Spinal cord (tissue), 10 donors: ENCODE data around the gene ZNF48. TPM values are rescaled to one million over a fixed set of nuclear protein-coding genes. Genes with fewer than 3 reads are reported as not detected.

ENCODE experiments used
- DNase-seq, 6 donors: peaks; one replicate each; pipeline versions ENCODE4 v3.0.0 to v3.0.0-alpha.2; 2013 to 2015; ENCODE audit warnings: low spot score in 6 of 6, low read depth in 4 of 6
- H3K27ac ChIP-seq: one replicate; pipeline ENCODE4 v1.5.1; 2013; ENCODE audit warnings: low read depth, low read length, control low read depth
- H3K27me3 ChIP-seq: one replicate; pipeline ENCODE4 v1.6.1; 2013; ENCODE audit warnings: low read length; ENCODE audit not compliant: control insufficient read depth, insufficient read depth
- H3K36me3 ChIP-seq: one replicate; pipeline ENCODE4 v1.6.1; 2013; ENCODE audit warnings: low read length; ENCODE audit not compliant: control insufficient read depth, insufficient read depth
- H3K4me1 ChIP-seq: one replicate; pipeline ENCODE4 v1.6.1; 2013; ENCODE audit warnings: low read length; ENCODE audit not compliant: control insufficient read depth, insufficient read depth
- H3K4me3 ChIP-seq: one replicate; pipeline ENCODE4 v1.5.1; 2013; ENCODE audit warnings: low read depth, low read length, control low read depth
- H3K9me3 ChIP-seq: one replicate; pipeline ENCODE4 v1.6.1; 2013; ENCODE audit warnings: low read length; ENCODE audit not compliant: control insufficient read depth, insufficient read depth
- WGBS: methylation state at CpG from one replicate; pipeline ENCODE4 v1.1.5; 2013; ENCODE audit warnings: missing lambda C conversion rate; ENCODE audit not compliant: insufficient coverage; 5-methylcytosine and 5-hydroxymethylcytosine counted together
- polyA plus RNA-seq, 2 donors: library from polyadenylated mRNA; unstranded; fragments of 120-200 nt; gene quantifications; one replicate each; pipeline ENCODE4 v1.2.1, GENCODE V29; 2013; ENCODE audit not compliant: insufficient read length in 2 of 2
- total RNA-seq, 2 donors: library from RNA; depleted of rRNA in 1 of 2; stranded (reverse); fragments of 120-200 nt in 1 of 2; fragments of >200 nt in 1 of 2; gene quantifications; one replicate each; pipeline versions ENCODE4 v1.2.3 to v1.2.4, GENCODE V29; 2013 to 2014
- donor health status: healthy.

Gene ZNF48
- total and polyA plus RNA-seq, 4 donors = 9.5 to 19.2 (median 15.3) TPM

GRCh38 chr16:30434852-30435251 lies 39.6 kb downstream of the ZNF48 start:
- WGBS = 64% methylated on average over 4 of the region's 4 CpGs
- Histone ChIP-seq H3K27ac (no peak overlapping the region), H3K36me3 (no peaks in the 10 kb centered on the region), H3K9me3 (no peaks in the 10 kb centered on the region), H3K4me1 (peaks cover 7% of the 10 kb centered on the region), H3K27me3 (no peaks in the 10 kb centered on the region), H3K4me3 (no peak overlapping the region)
- no peak for DNase-seq

- no peak overlapping the region for H3K4me3 ChIP-seq
- no peak overlapping the region for H3K27ac ChIP-seq
- no peaks in the 10 kb centered on the region for H3K27me3 ChIP-seq
- WGBS = 78% methylated on average over 3 of the region's 3 CpGs
- no peaks in the 10 kb centered on the region for H3K9me3 ChIP-seq
- DNase-seq = no peak
- H3K4me1 ChIP-seq = no peaks in the 10 kb centered on the region
- peaks cover 3% of the 10 kb centered on the region for H3K36me3 ChIP-seq
Measured at GRCh38 chr16:30437511-30438046, 42.4 kb downstream of the ZNF48 start.

GRCh38 chr16:30438835-30439234 lies 43.6 kb downstream of the ZNF48 start:
- no peak for DNase-seq
- Histone ChIP-seq H3K27ac (no peak overlapping the region), H3K9me3 (peaks cover 2% of the 10 kb centered on the region), H3K27me3 (no peaks in the 10 kb centered on the region), H3K4me1 (no peaks in the 10 kb centered on the region), H3K4me3 (no peak overlapping the region), H3K36me3 (peaks cover 8% of the 10 kb centered on the region)
- WGBS = 93% methylated on average over 4 of the region's 5 CpGs

- Histone ChIP-seq H3K36me3 (peaks cover 12% of the 10 kb centered on the region), H3K4me3 (no peak overlapping the region), H3K27me3 (no peaks in the 10 kb centered on the region), H3K4me1 (peaks cover 9% of the 10 kb centered on the region), H3K27ac (no peak overlapping the region), H3K9me3 (peaks cover 2% of the 10 kb centered on the region)
- WGBS = 83% methylated on average over 1 of the region's 6 CpGs
- no peak for DNase-seq
Measured at GRCh38 chr16:30439720-30440348, 44.6 kb downstream of the ZNF48 start.

GRCh38 chr16:30443631-30444030 lies 48.4 kb downstream of the ZNF48 start:
- Histone ChIP-seq H3K27ac (no peak overlapping the region), H3K4me1 (peaks cover 20% of the 10 kb centered on the region), H3K36me3 (peaks cover 12% of the 10 kb centered on the region), H3K27me3 (no peaks in the 10 kb centered on the region), H3K9me3 (peaks cover 2% of the 10 kb centered on the region), H3K4me3 (no peak overlapping the region)
- DNase-seq = no peak
- 60% methylated on average over 1 of the region's 2 CpGs for WGBS

GRCh38 chr16:30444231-30445148 lies 49.3 kb downstream of the ZNF48 start:
- 92% methylated on average over 29 of the region's 29 CpGs for WGBS
- H3K27ac ChIP-seq = peak overlapping the region; percentile 91
- no peak for DNase-seq

GRCh38 chr16:30445149-30445407 lies 49.9 kb downstream of the ZNF48 start:
- Histone ChIP-seq H3K27me3 (no peaks in the 10 kb centered on the region), H3K27ac (peak overlapping the region; percentile 91), H3K4me3 (peak overlapping the region; percentile 77), H3K4me1 (peaks cover 20% of the 10 kb centered on the region), H3K36me3 (peaks cover 12% of the 10 kb centered on the region), H3K9me3 (peaks cover 2% of the 10 kb centered on the region)
- WGBS = 41% methylated on average over 11 of the region's 11 CpGs
- no peak for DNase-seq

More at GRCh38 chr16:30444231-30445148, 49.3 kb downstream of the ZNF48 start:
- Histone ChIP-seq H3K9me3 (peaks cover 2% of the 10 kb centered on the region), H3K36me3 (peaks cover 12% of the 10 kb centered on the region), H3K4me1 (peaks cover 20% of the 10 kb centered on the region), H3K27me3 (no peaks in the 10 kb centered on the region), H3K4me3 (peak overlapping the region; percentile 77)

- peaks cover 2% of the 10 kb centered on the region for H3K9me3 ChIP-seq
- peaks cover 12% of the 10 kb centered on the region for H3K36me3 ChIP-seq
- H3K4me1 ChIP-seq = peaks cover 20% of the 10 kb centered on the region
- H3K27me3 ChIP-seq = no peaks in the 10 kb centered on the region
- 0% methylated on average over 56 of the region's 59 CpGs for WGBS
- H3K4me3 ChIP-seq = peak within 1 kb of the TSS; percentile 77
- H3K27ac ChIP-seq = peak within 1 kb of the TSS; percentile 91
- peak; percentile 93 to 99 (median 94) for DNase-seq
Measured at GRCh38 chr16:30445408-30446202, 50.4 kb downstream of the ZNF48 start, which contains the start of gene SEPHS2. TSS of gene SEPHS2 (minus strand) at chr16:30445874. CDS start at chr16:30445727, 147 bp downstream.

GRCh38 chr16:30446203-30446595 lies 51.0 kb downstream of the ZNF48 start:
- peaks cover 12% of the 10 kb centered on the region for H3K36me3 ChIP-seq
- peak overlapping the region; percentile 77 for H3K4me3 ChIP-seq
- peaks cover 2% of the 10 kb centered on the region for H3K9me3 ChIP-seq
- peak overlapping the region; percentile 91 for H3K27ac ChIP-seq
- 90% methylated on average over 5 of the region's 10 CpGs for WGBS
- no peak for DNase-seq
- H3K4me1 ChIP-seq = peaks cover 20% of the 10 kb centered on the region
- H3K27me3 ChIP-seq = no peaks in the 10 kb centered on the region
